ENCODE data around the gene PARN. TPM values are rescaled to one million over a fixed set of nuclear protein-coding genes. Genes with fewer than 3 reads are reported as not detected.

PARN gene
- total RNA-seq, 6 experiments from 2014 or later = 12.1 to 28.0 (median 15.6) TPM

GRCh38 chr16:14509675-14510132 lies 120.4 kb downstream of the PARN start:
- H3K27ac ChIP-seq = peak overlapping the region; percentile 42 to 78 (median 62)
- peak in 1 of 4 donors; percentile 2 for ATAC-seq
- TF ChIP-seq, protein P1, sequence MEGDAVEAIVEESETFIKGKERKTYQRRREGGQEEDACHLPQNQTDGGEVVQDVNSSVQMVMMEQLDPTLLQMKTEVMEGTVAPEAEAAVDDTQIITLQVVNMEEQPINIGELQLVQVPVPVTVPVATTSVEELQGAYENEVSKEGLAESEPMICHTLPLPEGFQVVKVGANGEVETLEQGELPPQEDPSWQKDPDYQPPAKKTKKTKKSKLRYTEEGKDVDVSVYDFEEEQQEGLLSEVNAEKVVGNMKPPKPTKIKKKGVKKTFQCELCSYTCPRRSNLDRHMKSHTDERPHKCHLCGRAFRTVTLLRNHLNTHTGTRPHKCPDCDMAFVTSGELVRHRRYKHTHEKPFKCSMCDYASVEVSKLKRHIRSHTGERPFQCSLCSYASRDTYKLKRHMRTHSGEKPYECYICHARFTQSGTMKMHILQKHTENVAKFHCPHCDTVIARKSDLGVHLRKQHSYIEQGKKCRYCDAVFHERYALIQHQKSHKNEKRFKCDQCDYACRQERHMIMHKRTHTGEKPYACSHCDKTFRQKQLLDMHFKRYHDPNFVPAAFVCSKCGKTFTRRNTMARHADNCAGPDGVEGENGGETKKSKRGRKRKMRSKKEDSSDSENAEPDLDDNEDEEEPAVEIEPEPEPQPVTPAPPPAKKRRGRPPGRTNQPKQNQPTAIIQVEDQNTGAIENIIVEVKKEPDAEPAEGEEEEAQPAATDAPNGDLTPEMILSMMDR (IDR thresholded peaks at IDR 0.05) = no peak
- no peak for TF ChIP-seq POLR2A (IDR thresholded peaks at IDR 0.05)
- no peaks in the 10 kb centered on the region for H3K9me3 ChIP-seq
- no peak for DNase-seq
- WGBS (ENCODE audit: insufficient coverage, low coverage, low lambda C conversion rate, missing lambda C conversion rate) = 76% methylated on average over 4 of the region's 4 CpGs
- no peak overlapping the region for H3K4me3 ChIP-seq
- no peaks in the 10 kb centered on the region for H3K36me3 ChIP-seq
- H3K27me3 ChIP-seq = no peaks in the 10 kb centered on the region
- H3K4me1 ChIP-seq = peaks cover 0 to 39% (median 12%) of the 10 kb centered on the region in 4 donors
- intact Hi-C loops (cut with DNase I) = no loop called here

- H3K27ac ChIP-seq = peak overlapping the region in 2 of 3 donors; percentile 9 to 78
- peak in 1 of 4 donors; percentile 57 for ATAC-seq
- TF ChIP-seq, protein P1 (IDR thresholded peaks at IDR 0.05) = no peak
- TF ChIP-seq POLR2A (IDR thresholded peaks at IDR 0.05) = no peak
Measured at GRCh38 chr16:14509055-14509454, 121.0 kb downstream of the PARN start.

DNA sequence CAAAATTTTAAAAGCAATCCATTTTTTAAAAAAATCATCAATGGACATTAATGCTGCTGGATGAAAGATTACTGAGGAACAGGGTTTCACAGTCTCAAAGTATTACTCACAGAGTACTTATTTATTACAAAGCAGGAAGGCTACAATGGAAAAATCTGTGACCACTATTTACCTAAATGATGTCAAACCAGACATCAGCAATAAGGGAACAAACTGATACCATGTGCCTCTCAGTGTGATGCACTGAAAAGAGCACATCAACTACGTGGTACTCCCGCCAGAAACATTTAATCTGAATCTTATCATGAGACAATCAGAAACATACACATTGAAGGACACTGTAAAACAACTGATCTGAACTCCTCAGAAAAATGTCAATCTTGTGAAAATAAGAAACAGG lies 124.2 kb downstream of the PARN start:
- intact Hi-C loops (cut with DNase I) = no loop called here

More at GRCh38 chr16:14509055-14509454, 121.0 kb downstream of the PARN start:
- peak in 1 of 3 donors; percentile 29 for DNase-seq
- WGBS (ENCODE audit: insufficient coverage, low coverage, low lambda C conversion rate, missing lambda C conversion rate) = 63% methylated on average over 4 of the region's 4 CpGs
- intact Hi-C loops (cut with DNase I) = no loop called here
- H3K27me3 ChIP-seq = no peaks in the 10 kb centered on the region
- no peak overlapping the region for H3K4me3 ChIP-seq
- peaks cover 0 to 45% (median 15%) of the 10 kb centered on the region in 4 donors for H3K4me1 ChIP-seq
- H3K36me3 ChIP-seq = no peaks in the 10 kb centered on the region
- H3K9me3 ChIP-seq = no peaks in the 10 kb centered on the region

DNA sequence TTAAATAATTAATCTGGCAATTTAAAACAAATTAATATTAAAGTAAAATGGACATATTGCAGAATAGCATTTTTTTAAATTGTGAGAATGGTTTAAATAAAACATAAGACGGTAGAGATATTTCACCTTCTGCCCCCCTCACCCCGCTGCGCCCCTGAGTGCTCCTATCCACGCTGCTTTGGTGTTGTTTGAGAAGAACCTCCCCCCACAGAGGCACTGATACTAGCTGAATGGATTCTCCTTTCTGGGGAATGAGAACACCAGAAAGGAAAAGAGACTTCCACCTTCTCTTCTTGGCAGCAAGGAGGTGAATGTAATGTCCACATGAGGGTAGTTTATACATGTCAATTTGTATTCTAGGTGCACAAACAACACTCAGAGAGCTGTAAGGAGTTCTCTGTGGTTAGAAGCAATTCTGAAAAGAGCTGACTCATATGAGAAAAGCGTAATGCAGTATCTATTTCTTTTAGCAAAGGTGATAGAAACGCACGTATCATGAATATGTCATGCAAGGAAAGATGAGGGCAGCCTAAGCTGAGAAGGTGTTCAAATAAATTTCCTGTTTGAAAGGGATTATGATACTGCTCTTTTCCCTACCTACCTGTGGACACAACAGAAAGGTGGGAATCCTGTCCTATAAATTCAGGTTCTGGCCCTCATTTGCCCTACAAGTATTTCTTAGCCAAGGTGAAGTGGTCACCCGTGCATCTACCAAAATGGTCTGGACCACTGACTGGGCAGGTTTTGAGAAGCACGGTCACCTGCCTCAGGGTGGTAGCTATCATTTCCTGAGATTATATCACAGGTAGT lies 126.9 kb downstream of the PARN start:
- peaks cover 0 to 52% (median 17%) of the 10 kb centered on the region in 4 donors for H3K4me1 ChIP-seq
- H3K36me3 ChIP-seq = no peaks in the 10 kb centered on the region
- ATAC-seq = no peak
- no peaks in the 10 kb centered on the region for H3K9me3 ChIP-seq
- H3K27ac ChIP-seq = peak overlapping the region in 1 of 3 donors; percentile 61
- H3K4me3 ChIP-seq = no peak overlapping the region
- 89% methylated on average over 9 of the region's 9 CpGs for WGBS (ENCODE audit: insufficient coverage, low coverage, low lambda C conversion rate, missing lambda C conversion rate)
- no peaks in the 10 kb centered on the region for H3K27me3 ChIP-seq
- TF ChIP-seq POLR2A (IDR thresholded peaks at IDR 0.05) = no peak
- TF ChIP-seq, protein P1 (IDR thresholded peaks at IDR 0.05) = no peak
- intact Hi-C loops (cut with DNase I) = no loop called here
- no peak for DNase-seq

More for the DNA sequence above, 124.2 kb downstream of the PARN start:
- H3K27me3 ChIP-seq = no peaks in the 10 kb centered on the region
- H3K36me3 ChIP-seq = no peaks in the 10 kb centered on the region
- H3K4me3 ChIP-seq = no peak overlapping the region
- DNase-seq = no peak
- peaks cover 0 to 62% (median 20%) of the 10 kb centered on the region in 4 donors for H3K4me1 ChIP-seq
- H3K27ac ChIP-seq = peak overlapping the region in 2 of 3 donors; percentile 0 to 61
- H3K9me3 ChIP-seq = no peaks in the 10 kb centered on the region
- WGBS (ENCODE audit: insufficient coverage, low coverage, low lambda C conversion rate, missing lambda C conversion rate) = 34% methylated on average over 2 of the region's 2 CpGs
- TF ChIP-seq POLR2A (IDR thresholded peaks at IDR 0.05) = peak; percentile 20
- TF ChIP-seq, protein P1 (IDR thresholded peaks at IDR 0.05) = no peak
- peak in 3 of 4 donors; percentile 23 to 57 (median 37) for ATAC-seq

All from right lobe of liver (tissue), 6 donors.